SK-N-MC (cell line): Measurements from ENCODE around the gene SMURF2.

Source experiments
- EZH2 ChIP-seq: fragments of 200-600 bp; sonication (generic); IDR thresholded peaks from one replicate; pipeline ENCODE4 v1.6.1; 2017; ENCODE audit warnings: antibody characterized with exemption
- POLR2AphosphoS5 ChIP-seq: IDR thresholded peaks from 2 replicates; pipeline ENCODE4 v1.6.1; 2012; ENCODE audit warnings: mild to moderate bottlenecking, low read depth, low read length, borderline replicate concordance

DNA sequence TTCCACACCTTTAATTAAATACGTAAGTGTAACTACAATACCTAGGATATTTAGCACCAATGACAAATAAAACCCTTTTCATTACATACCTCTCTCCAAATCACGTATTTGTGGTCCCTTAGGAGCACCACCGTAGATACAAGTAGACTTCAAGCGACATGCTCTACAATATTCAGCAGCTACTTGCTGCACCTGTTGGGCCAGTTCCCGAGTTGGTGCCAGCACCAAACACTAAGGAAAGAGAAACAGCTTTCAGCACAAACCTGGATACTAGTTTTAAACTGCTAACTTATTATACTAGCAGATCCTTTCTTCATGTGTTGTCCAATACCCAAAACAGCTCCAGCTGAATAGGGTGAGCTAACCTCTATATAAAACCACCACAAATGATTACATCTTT is 158.8 kb downstream of the SMURF2 start:
- TF ChIP-seq EZH2 (no peak), POLR2AphosphoS5 (no peak)
